PC-3 (cell line): ENCODE measurements around the gene GAS2.

Experiments used
- CTCF ChIP-seq: fragments of 300-600 bp; sonication (generic); conservative IDR thresholded peaks from 2 replicates; pipeline ENCODE4 v1.5.1; 2017; ENCODE audit warnings: antibody characterized with exemption, low read depth, mild to moderate bottlenecking, low read length
- EZH2 ChIP-seq: fragments of 300-600 bp; sonication (generic); IDR thresholded peaks from one replicate; pipeline ENCODE4 v1.6.1; 2017; ENCODE audit warnings: antibody characterized with exemption, mild to moderate bottlenecking, low read length; ENCODE audit not compliant: unreplicated experiment
- EZH2phosphoT487 ChIP-seq: fragments of 300-600 bp; sonication (generic); IDR thresholded peaks from 2 replicates; pipeline ENCODE4 v1.6.1; 2018; ENCODE audit warnings: mild to moderate bottlenecking, antibody characterized with exemption, low read length, borderline replicate concordance

GRCh38 chr11:22702031-22702430, 35.6 kb downstream of the GAS2 start:
- TF ChIP-seq CTCF = no peak
- no peak for TF ChIP-seq EZH2phosphoT487
- TF ChIP-seq EZH2 = no peak
